Measurements from ENCODE around the gene OPN1SW. TPM values are rescaled to one million over a fixed set of nuclear protein-coding genes. Genes with fewer than 3 reads are reported as not detected.

OPN1SW gene
- total RNA-seq, 1 experiment from 2014 or later = not detected

DNA sequence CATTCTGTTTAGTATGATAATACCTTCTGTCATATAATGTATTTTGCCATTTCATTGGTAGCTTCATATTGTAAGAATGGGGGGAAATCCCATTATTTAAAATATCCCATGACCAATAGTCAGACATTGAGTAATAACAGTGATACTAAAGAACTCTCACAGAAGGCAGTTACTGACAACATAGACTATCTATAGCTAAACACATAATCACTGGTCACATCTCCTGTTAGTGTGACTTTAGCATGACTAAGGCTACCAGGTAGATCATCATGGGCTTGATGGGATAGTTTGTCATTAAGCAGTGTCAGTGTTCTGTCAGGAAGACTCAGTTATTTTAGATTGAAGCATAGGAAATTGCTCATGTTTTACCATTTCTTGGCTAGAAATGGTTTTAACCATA lies 16.4 kb downstream of the OPN1SW start:
- DNase-seq (ENCODE audit: low read depth) = no peak

DNA sequence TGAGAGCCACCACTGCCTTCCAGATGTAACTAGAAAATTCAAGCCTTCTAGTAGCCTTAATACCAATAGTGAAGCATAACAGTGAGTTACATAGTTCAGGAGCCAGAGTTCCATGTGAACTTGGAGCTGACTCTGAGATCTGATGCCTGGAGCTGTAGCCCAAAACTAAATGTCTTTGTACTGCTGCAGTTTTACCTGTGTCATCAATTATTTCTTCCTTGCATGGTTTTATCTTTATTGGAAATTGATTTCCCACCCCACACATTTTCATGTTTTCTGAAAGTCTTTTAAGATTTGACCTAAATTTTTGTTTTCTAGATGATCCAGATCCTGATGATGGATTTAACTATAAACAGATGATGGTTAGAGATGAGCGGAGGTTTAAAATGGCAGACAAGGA lies 17.0 kb downstream of the OPN1SW start:
- no peak for DNase-seq (ENCODE audit: low read depth)

GRCh38 chr7:128757203-128757602 lies 18.4 kb downstream of the OPN1SW start:
- no peak for DNase-seq (ENCODE audit: low read depth)

- peak; percentile 77 for DNase-seq (ENCODE audit: low read depth)
These were observed 19.6 kb downstream of the OPN1SW start for GRCh38 chr7:128755819-128756476.

- DNase-seq (ENCODE audit: low read depth) = no peak
These were observed 20.3 kb downstream of the OPN1SW start for GRCh38 chr7:128755075-128755818.

DNA sequence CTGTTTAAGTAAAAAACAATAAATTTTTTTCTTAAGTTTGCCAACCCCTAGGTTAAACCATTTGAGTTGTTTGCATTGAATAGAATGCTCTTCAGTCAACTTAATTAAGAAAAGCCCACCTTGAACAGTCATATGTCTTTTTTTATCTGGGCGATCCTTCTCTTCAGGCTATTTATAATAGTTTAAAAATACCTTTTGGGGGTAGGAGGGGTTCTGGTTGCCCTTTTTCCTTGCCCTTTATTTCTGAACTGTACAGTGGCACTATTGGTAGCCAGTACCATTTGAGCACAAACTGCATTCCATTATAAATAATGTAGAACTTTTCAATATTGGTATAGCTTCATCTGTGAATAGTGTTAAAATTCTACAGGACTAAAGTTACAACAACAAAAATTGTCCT lies 23.3 kb downstream of the OPN1SW start:
- DNase-seq (ENCODE audit: low read depth) = no peak

- no peak for DNase-seq (ENCODE audit: low read depth)
These were observed 28.1 kb downstream of the OPN1SW start for GRCh38 chr7:128747327-128748079.

GRCh38 chr7:128745706-128746105 lies 29.9 kb downstream of the OPN1SW start:
- no peak for DNase-seq (ENCODE audit: low read depth)

DNA sequence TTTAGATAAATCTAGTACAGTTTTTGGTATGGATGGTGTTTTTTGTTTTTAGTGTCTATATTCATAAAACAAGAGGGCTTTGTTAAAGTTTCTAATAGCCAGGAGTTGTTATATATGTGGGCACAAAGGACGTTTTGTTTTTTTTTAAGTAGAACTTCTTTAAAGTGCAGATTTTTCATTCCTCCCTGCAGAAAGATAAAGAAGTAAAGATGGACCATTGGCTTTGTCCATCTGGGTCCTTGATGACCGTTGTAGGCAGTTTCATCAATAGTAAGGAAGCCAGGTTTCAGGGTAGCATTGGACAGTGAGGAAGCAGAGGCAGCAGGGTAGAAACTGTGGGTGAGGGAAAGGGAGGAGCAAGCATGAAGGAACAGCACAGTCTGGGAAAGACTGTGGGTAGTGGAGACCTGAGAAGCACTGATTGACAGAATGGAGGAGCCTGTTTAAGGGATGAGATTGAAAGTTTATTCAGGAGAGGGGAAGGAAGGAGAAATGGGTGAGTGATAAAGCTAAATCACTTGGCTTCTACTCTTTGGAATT lies 31.2 kb downstream of the OPN1SW start:
- DNase-seq (ENCODE audit: low read depth) = no peak

GRCh38 chr7:128743112-128743772 lies 32.4 kb downstream of the OPN1SW start:
- peak; percentile 71 for DNase-seq (ENCODE audit: low read depth)

GRCh38 chr7:128742206-128742605 lies 33.4 kb downstream of the OPN1SW start:
- DNase-seq (ENCODE audit: low read depth) = peak; percentile 49

DNA sequence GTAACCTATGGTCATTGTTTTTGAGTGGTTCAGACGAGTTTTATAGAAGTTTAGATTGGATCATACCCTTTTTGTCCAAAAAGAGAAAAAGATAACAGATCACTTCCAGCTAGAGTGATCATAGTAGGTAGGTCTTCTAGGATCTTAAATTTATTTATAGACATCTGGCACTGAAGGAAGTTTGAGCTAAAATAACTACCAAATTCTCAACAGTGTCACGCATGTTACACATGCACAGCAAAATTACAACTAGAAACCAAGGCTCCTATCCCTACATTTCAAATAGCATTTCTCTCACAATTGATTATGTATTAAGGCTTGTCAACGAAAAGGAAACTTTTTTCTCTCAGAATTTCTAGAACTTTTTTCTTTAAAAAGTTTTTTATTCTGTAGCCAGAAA lies 34.1 kb downstream of the OPN1SW start:
- DNase-seq (ENCODE audit: low read depth) = no peak

DNA sequence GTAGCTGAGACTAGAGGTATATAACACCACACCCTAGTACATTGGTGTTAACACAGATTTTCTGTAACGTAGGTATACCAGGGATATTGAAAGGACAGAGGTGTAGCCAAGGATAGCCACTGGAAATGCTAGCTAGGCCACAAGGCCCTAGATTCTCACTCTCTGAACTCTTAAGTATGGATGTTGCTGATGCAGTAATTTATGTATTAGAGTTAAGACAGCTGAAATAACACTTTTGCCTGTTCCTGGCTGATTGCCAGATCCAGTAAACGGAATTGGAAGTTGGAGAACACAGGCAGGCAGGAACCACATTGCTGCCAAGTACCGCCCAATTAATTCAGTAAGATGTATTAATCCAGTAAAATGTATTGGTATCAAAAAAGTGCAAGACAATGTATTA lies 34.6 kb downstream of the OPN1SW start:
- DNase-seq (ENCODE audit: low read depth) = peak; percentile 26

GRCh38 chr7:128739990-128740682 lies 35.5 kb downstream of the OPN1SW start:
- no peak for DNase-seq (ENCODE audit: low read depth)

GRCh38 chr7:128739048-128739962 lies 36.3 kb downstream of the OPN1SW start, which contains the start of gene CALU:
CALU (plus strand) TSS chr7:128739359; CDS start chr7:128748584, 9,225 bp downstream.
- DNase-seq (ENCODE audit: low read depth) = peak; percentile 97

DNA sequence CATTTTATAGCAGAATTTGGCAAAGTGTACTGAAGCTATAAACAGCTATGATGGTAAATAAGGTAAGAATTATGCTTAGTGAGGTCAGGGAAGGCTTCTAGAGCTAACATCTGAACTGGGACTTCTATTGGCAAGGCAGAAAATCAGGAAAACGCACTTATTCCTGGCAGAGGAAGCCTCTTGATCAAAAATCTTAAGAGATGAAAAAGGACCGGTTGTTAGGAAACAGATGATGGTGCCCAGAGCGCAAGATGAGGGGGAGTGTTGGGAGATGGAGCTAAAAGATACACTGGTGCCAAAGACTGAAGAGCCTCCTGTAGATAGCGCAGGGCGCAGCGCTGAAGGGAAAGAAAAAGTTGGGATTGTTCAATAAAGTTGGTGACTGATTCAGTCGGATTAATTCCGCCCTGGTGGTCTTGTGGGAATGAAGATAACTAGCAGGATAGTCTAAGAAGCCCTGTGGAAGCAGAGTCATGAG lies 37.0 kb downstream of the OPN1SW start:
- no peak for DNase-seq (ENCODE audit: low read depth)

GRCh38 chr7:128737867-128738385 lies 37.7 kb downstream of the OPN1SW start:
- peak; percentile 79 for DNase-seq (ENCODE audit: low read depth)

DNA sequence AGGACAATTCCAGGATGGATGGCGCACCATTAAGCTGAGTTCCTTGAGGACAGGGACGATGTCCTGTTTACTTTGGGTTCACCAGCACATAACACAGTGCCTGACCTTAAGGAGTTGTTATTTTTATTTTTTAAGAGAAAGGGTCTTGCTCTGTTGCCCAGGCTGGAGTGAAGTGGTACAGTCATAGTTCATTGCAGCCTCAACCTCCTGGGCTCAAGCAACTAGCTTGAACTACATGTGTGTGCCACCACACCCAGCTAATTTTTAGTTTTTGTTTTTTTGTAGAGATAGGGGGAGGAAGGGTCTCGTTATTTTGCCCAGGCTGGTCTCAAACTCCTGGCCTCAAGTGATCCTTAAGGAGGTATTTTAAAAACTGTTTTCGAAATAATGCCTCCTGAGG lies 38.2 kb downstream of the OPN1SW start:
- no peak for DNase-seq (ENCODE audit: low read depth)

DNA sequence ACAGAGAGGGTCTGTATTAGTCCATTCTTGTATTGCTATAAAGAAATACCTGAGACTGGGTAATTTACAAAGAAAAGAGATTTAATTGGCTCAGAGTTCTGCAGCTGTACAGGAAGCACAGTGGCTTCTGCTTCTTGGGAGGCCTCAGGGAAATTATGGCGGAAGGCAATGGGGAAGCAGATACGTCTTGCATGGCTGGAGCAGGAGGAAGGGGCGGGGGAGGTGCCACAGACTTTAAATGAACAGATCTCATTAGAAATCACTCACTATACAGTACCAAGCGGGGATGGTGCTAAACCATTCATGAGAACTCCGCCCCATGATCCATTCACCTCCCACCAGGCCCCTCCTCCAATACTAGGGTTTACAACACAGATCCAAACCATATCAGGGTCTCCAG lies 40.2 kb downstream of the OPN1SW start:
- no peak for DNase-seq (ENCODE audit: low read depth)

GRCh38 chr7:128734890-128735289 lies 40.7 kb downstream of the OPN1SW start:
- DNase-seq (ENCODE audit: low read depth) = no peak
